Breast epithelium (tissue), 4 donors: ENCODE results near the gene COL11A1. TPM values are rescaled to one million over a fixed set of nuclear protein-coding genes. Genes with fewer than 3 reads are reported as not detected.

Experiments
- DNase-seq, 2 donors: peaks; one replicate each; pipeline ENCODE4 v3.0.0-alpha.2; 2019; ENCODE audit warnings: low spot score in 2 of 2
- H3K27ac ChIP-seq, 2 donors: fragments of 200-600 bp; sonication (generic) in 1 of 2; one replicate each; pipeline ENCODE4 v1.5.1; 2016 to 2019; ENCODE audit warnings: mild to moderate bottlenecking in 1 of 2
- H3K27me3 ChIP-seq, 2 donors: fragments of 200-600 bp; sonication (generic) in 1 of 2; one replicate each; pipeline versions ENCODE4 v1.5.1 to v1.6.0; 2017 to 2019; ENCODE audit warnings: control low read depth in 1 of 2, mild to moderate bottlenecking in 1 of 2
- H3K36me3 ChIP-seq: fragments of 200-600 bp; one replicate; pipeline ENCODE4 v1.5.1; 2019
- H3K4me1 ChIP-seq, 2 donors: fragments of 200-600 bp; sonication (generic); one replicate each; pipeline ENCODE4 v1.5.1; 2016 to 2019; ENCODE audit warnings: control low read depth in 1 of 2
- H3K4me3 ChIP-seq, 3 donors: fragments of 200-600 bp; sonication (generic); 1 replicate in 2 of 3; 2 replicates in 1 of 3; pipeline ENCODE4 v1.5.1; 2016 to 2019; ENCODE audit warnings: mild to moderate bottlenecking in 3 of 3, moderate library complexity in 2 of 3
- H3K9me3 ChIP-seq, 2 donors: fragments of 200-600 bp; sonication (generic) in 1 of 2; one replicate each; pipeline ENCODE4 v1.5.1; 2016 to 2019; ENCODE audit warnings: control low read depth in 1 of 2
- POLR2A ChIP-seq: fragments of 450-650 bp; IDR thresholded peaks from one replicate; pipeline ENCODE4 v1.6.1; 2016; ENCODE audit warnings: antibody characterized with exemption, mild to moderate bottlenecking, moderate library complexity
- POLR2AphosphoS5 ChIP-seq, 3 donors: sonication (generic); formaldehyde crosslinking; IDR thresholded peaks; one replicate each; pipeline ENCODE4 v1.6.1; 2017; ENCODE audit warnings: antibody characterized with exemption in 3 of 3
- intact Hi-C: fragments of 100-400 bp; cut with DNase I; formaldehyde crosslinking; loops from one replicate; pipeline ENCODE4 v1.15.1; 2023; ENCODE audit warnings: low total_unique reads
- total RNA-seq, 3 donors: library from RNA; depleted of rRNA; stranded (reverse); fragments of >200 nt; gene quantifications; one replicate each; pipeline ENCODE4 v1.1.0, GENCODE V29; 2016
- TF ChIP-seq, protein P1 (sequence below), 3 donors: fragments of 450-650 bp; IDR thresholded peaks; one replicate each; pipeline ENCODE4 v1.5.1; 2016 to 2017; ENCODE audit warnings: antibody characterized with exemption in 3 of 3, mild to moderate bottlenecking in 3 of 3, moderate library complexity in 3 of 3

The COL11A1 gene
- under 1 TPM; 0.48 to 0.98 (median 0.88) TPM for total RNA-seq

DNA sequence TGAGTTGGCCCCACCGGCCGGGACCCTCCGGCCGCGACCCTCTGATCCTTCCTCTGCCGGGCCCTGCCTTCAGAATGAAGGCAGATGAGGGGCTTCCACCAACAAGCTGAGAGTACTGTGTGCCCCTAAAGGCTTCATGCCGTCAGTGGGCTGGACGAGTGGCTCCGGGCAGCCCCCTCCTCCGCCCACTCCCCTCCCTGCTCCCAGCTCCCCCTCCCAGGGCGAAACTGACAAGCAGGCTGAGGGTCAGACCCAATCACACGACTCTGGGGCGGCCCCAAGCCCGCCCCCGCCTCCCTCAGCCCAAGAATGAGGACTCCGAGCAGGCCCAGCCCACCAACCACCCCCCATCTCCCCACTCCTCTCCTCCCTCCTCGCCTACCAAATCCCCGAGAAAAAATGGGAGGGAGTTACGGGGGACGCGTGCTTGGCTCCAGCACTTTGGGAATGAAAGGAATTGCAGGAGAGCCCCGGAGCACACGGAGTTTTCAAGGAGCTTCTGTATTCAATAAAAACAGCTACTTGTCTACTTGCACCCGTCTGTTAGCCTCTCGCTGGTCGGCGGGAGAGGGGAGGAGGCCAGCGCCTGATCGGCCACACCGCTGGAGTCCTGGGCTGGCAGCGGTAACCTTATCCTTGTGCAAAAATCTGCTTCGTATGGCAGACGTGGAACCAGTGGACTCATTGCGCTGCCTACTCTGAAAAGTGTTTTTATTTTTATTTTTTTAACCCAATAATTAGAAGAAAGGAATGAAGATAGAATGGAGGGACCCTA is at the start of gene COL11A1:
TSS of gene COL11A1 (minus strand) at position 147 of the 775 bp plus-strand sequence. CDS start 344 bp downstream, outside the sequence.
- no peak for DNase-seq
- Histone ChIP-seq H3K4me1 (no peaks in the 10 kb centered on the region), H3K36me3 (no peaks in the 10 kb centered on the region), H3K9me3 (no peaks in the 10 kb centered on the region), H3K27me3 (peaks cover 0 to 4% of the 10 kb centered on the region in 2 donors), H3K4me3 (peak within 1 kb of the TSS; percentile 37 to 62 (median 47)), H3K27ac (no peak within 1 kb of the TSS)
- intact Hi-C loops = loop anchor here (5.0 kb wide), 1 partner anchor 1361 kb away; no protein-coding TSS in a partner anchor
- no peak for TF ChIP-seq POLR2AphosphoS5 (IDR thresholded peaks at IDR 0.05)
- TF ChIP-seq, protein P1, sequence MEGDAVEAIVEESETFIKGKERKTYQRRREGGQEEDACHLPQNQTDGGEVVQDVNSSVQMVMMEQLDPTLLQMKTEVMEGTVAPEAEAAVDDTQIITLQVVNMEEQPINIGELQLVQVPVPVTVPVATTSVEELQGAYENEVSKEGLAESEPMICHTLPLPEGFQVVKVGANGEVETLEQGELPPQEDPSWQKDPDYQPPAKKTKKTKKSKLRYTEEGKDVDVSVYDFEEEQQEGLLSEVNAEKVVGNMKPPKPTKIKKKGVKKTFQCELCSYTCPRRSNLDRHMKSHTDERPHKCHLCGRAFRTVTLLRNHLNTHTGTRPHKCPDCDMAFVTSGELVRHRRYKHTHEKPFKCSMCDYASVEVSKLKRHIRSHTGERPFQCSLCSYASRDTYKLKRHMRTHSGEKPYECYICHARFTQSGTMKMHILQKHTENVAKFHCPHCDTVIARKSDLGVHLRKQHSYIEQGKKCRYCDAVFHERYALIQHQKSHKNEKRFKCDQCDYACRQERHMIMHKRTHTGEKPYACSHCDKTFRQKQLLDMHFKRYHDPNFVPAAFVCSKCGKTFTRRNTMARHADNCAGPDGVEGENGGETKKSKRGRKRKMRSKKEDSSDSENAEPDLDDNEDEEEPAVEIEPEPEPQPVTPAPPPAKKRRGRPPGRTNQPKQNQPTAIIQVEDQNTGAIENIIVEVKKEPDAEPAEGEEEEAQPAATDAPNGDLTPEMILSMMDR (IDR thresholded peaks at IDR 0.05) = no peak
- TF ChIP-seq POLR2A = no peak

DNA sequence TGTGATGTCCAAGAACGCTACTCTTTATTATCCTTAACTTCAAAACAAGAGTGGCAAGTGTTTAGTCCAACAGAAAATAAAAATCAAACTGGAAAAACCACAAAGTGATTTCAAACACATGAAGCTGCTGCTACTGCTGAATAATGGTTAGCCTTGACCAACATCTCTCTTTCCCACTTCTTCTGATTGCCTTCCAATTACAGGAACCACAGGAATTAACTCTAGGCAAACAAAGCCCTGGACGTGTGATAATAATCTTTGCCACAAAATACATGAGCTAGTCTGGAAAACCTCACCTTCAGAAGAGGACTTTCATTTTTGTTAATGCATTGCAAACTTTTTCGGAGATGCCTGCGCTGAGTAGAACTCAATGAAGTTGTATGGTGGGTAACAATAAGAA is 48.6 kb upstream of the COL11A1 start:
- TF ChIP-seq POLR2A (no peak), POLR2AphosphoS5 (IDR thresholded peaks at IDR 0.05) (no peak)
- TF ChIP-seq, protein P1 (IDR thresholded peaks at IDR 0.05) = no peak
- no peak overlapping the region for H3K4me3 ChIP-seq
- H3K27ac ChIP-seq = no peak overlapping the region
- H3K36me3 ChIP-seq = no peaks in the 10 kb centered on the region
- DNase-seq = no peak
- H3K27me3 ChIP-seq = peaks cover 0 to 15% of the 10 kb centered on the region in 2 donors
- peaks cover 0 to 5% of the 10 kb centered on the region in 2 donors for H3K4me1 ChIP-seq
- no peaks in the 10 kb centered on the region for H3K9me3 ChIP-seq
- intact Hi-C loops = no loop called here

DNA sequence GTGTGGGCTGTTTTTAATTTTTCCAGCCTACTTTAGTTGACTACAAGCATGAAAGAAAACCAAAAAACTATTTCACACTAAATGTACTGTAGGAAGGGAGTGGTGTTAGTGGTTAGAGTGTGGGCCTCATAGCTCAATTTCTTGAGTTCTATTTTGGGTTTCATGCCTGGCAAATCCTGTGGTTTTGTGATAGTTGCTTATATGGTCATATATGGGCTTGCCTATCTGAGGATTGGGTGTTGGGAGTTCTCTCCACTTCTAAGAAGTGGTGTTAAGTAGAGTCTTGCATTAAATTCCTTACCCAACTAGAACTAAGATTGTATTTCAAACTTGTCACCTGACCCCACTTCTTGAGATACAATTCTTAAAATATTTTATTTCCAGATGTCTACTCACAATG is 37.8 kb upstream of the COL11A1 start:
- no peak for DNase-seq
- Histone ChIP-seq H3K36me3 (no peaks in the 10 kb centered on the region), H3K9me3 (no peaks in the 10 kb centered on the region), H3K4me1 (no peaks in the 10 kb centered on the region), H3K27ac (no peak overlapping the region), H3K27me3 (no peaks in the 10 kb centered on the region), H3K4me3 (no peak overlapping the region)
- TF ChIP-seq POLR2A (no peak), POLR2AphosphoS5 (IDR thresholded peaks at IDR 0.05) (no peak)
- TF ChIP-seq, protein P1 (IDR thresholded peaks at IDR 0.05) = no peak
- intact Hi-C loops = no loop called here

DNA sequence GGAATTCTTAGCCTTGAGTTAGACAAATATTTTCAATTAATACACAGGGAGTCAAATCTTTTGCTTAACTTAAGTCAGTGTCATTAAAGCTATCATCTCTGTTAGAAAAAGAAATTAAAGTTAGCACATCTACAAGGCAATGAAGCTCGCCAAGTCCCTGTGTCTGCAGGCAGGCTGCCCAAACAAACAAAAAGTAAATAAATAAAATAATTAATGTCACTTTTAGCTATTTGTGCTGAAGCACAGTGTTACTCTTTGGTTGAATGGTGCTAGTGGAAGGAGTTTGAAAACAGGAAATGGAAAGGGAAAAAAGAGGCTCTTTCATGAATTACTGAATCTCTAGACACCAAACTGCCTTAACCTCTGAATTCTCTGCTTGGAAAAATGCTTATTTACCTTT is 37.1 kb upstream of the COL11A1 start:
- intact Hi-C loops = no loop called here

DNA sequence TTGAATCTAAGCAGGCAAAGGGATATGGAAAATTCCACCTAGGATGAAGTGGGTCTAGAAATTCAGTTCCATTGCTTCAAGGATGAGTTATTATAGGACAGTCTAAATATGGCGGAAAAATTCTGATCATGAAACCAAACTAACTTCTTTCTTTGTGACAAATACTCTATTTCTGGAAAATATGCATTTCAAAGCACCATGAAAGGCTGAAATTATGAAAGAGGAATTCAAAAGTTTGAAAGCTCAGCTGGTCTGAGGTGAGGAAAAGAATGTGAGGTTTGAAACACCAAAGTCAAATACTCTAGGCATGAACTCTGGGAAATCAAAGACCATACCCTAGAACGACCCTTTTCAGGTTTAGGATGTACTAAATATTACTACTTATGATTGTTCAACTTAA is 36.4 kb upstream of the COL11A1 start:
- TF ChIP-seq POLR2AphosphoS5 (IDR thresholded peaks at IDR 0.05) (no peak), POLR2A (no peak)
- TF ChIP-seq, protein P1 (IDR thresholded peaks at IDR 0.05) = no peak
- Histone ChIP-seq H3K9me3 (no peaks in the 10 kb centered on the region), H3K27ac (no peak overlapping the region), H3K4me3 (no peak overlapping the region), H3K36me3 (no peaks in the 10 kb centered on the region), H3K4me1 (no peaks in the 10 kb centered on the region), H3K27me3 (no peaks in the 10 kb centered on the region)
- intact Hi-C loops = no loop called here
- no peak for DNase-seq

More for the DNA sequence above, 37.1 kb upstream of the COL11A1 start:
- Histone ChIP-seq H3K4me3 (no peak overlapping the region), H3K36me3 (no peaks in the 10 kb centered on the region), H3K27me3 (no peaks in the 10 kb centered on the region), H3K9me3 (no peaks in the 10 kb centered on the region), H3K4me1 (no peaks in the 10 kb centered on the region), H3K27ac (no peak overlapping the region)
- TF ChIP-seq, protein P1 (IDR thresholded peaks at IDR 0.05) = no peak
- TF ChIP-seq POLR2A (no peak), POLR2AphosphoS5 (IDR thresholded peaks at IDR 0.05) (no peak)
- DNase-seq = no peak
